ENCODE measurements around the gene LMCD1. TPM values are rescaled to one million over a fixed set of nuclear protein-coding genes. Genes with fewer than 3 reads are reported as not detected.

The LMCD1 gene
- total and polyA plus RNA-seq, 2 experiments from 2014 or later = 21.8 to 35.3 TPM

GRCh38 chr3:8595695-8596115 is 94.1 kb downstream of the LMCD1 start:
- ATAC-seq = no peak
- Histone ChIP-seq H3K4me3 (no peak overlapping the region), H3K36me3 (ENCODE audit: insufficient read depth) (no peaks in the 10 kb centered on the region), H2AFZ (no peak overlapping the region), H3K79me2 (replicated peaks; ENCODE audit: insufficient read depth) (no peaks in the 10 kb centered on the region), H3K4me1 (ENCODE audit: insufficient read depth) (no peaks in the 10 kb centered on the region), H4K20me1 (replicated peaks; ENCODE audit: insufficient read depth) (no peaks in the 10 kb centered on the region), H3K27me3 (ENCODE audit: insufficient read depth) (no peaks in the 10 kb centered on the region), H3K4me2 (no peak overlapping the region), H3K27ac (ENCODE audit: low read depth) (no peak overlapping the region), H3F3A (replicated peaks; ENCODE audit: low read depth) (no peaks in the 10 kb centered on the region), H3K9me2 (ENCODE audit: insufficient read depth) (peaks cover 4% of the 10 kb centered on the region; the same call in 1 of the 2 replicates)
- no peaks in the 10 kb centered on the region for H3K27me3 Mint-ChIP-seq (ENCODE audit: insufficient read depth, low read depth, poor library complexity)
- H3K4me3 Mint-ChIP-seq = no peak overlapping the region
- no peaks in the 10 kb centered on the region for H3K9me3 Mint-ChIP-seq
- DNase-seq (ENCODE audit: low spot score) = no peak
- no peak overlapping the region for H3K27ac Mint-ChIP-seq
- no peaks in the 10 kb centered on the region for H3K36me3 Mint-ChIP-seq (ENCODE audit: low read depth)
- no peaks in the 10 kb centered on the region for H3K4me1 Mint-ChIP-seq
- TF ChIP-seq EZH2phosphoT487 (IDR thresholded peaks at IDR 0.05; ENCODE audit: unreplicated experiment) (no peak), JUNB (IDR thresholded peaks at IDR 0.05; ENCODE audit: unreplicated experiment) (no peak), EZH2 (IDR thresholded peaks at IDR 0.05; ENCODE audit: low read depth, unreplicated experiment) (no peak), ZNF114 (CRISPR knock-in tag; IDR thresholded peaks at IDR 0.05) (no peak), ZNF462 (CRISPR knock-in tag; IDR thresholded peaks at IDR 0.05) (no peak)

Data from GM23338 (cell line).